HUDEP-2 (cell line): ENCODE data around the gene BHLHA9.

ENCODE experiments used
- DNase-seq, 76 experiments: peaks; one replicate each; lab custom pipeline; 2025; ENCODE audit not compliant: unreplicated experiment in 76 of 76; lab: John Stamatoyannopoulos, UW

Gene BHLHA9

GRCh38 chr17:1270210-1271029, at the start of gene BHLHA9:
Gene BHLHA9, plus strand, starts transcription at chr17:1270444. Its CDS starts 120 bp downstream, at chr17:1270564.
- no peak for DNase-seq

- no peak for DNase-seq
These were observed 49.0 kb upstream of the BHLHA9 start for GRCh38 chr17:1221209-1221608.

GRCh38 chr17:1222321-1222720, 47.9 kb upstream of the BHLHA9 start:
- DNase-seq, result no peak

GRCh38 chr17:1223662-1224061, 46.6 kb upstream of the BHLHA9 start:
- DNase-seq, result no peak

GRCh38 chr17:1224330-1224729, 45.9 kb upstream of the BHLHA9 start:
- DNase-seq, result no peak

GRCh38 chr17:1226308-1226707, 43.9 kb upstream of the BHLHA9 start:
- no peak for DNase-seq

GRCh38 chr17:1227365-1227764, 42.9 kb upstream of the BHLHA9 start:
- DNase-seq, result no peak

GRCh38 chr17:1227917-1228780, 42.1 kb upstream of the BHLHA9 start:
- peak in 22 of 76 experiments; percentile 5 to 45 (median 16) for DNase-seq

GRCh38 chr17:1228781-1229348, 41.4 kb upstream of the BHLHA9 start:
- DNase-seq, result peak in 2 of 76 experiments; percentile 17 to 24

GRCh38 chr17:1229349-1229899, 40.8 kb upstream of the BHLHA9 start:
- DNase-seq, result peak in 64 of 76 experiments; percentile 8 to 75 (median 50)

- DNase-seq, result no peak
These were observed 40.2 kb upstream of the BHLHA9 start for GRCh38 chr17:1229900-1230501.

GRCh38 chr17:1231456-1231855, 38.8 kb upstream of the BHLHA9 start:
- peak in 65 of 76 experiments; percentile 5 to 73 (median 40) for DNase-seq

GRCh38 chr17:1232331-1232730, 37.9 kb upstream of the BHLHA9 start:
- no peak for DNase-seq

- no peak for DNase-seq
These were observed 37.5 kb upstream of the BHLHA9 start for GRCh38 chr17:1232786-1233185.

GRCh38 chr17:1234455-1234854, 35.8 kb upstream of the BHLHA9 start:
- no peak for DNase-seq

- no peak for DNase-seq
These were observed 32.8 kb upstream of the BHLHA9 start for GRCh38 chr17:1237471-1237870.

- DNase-seq, result no peak
These were observed 31.0 kb upstream of the BHLHA9 start for GRCh38 chr17:1239210-1239609.

- DNase-seq, result peak in 47 of 76 experiments; percentile 4 to 72 (median 25)
These were observed 29.8 kb upstream of the BHLHA9 start for GRCh38 chr17:1240426-1240825.

GRCh38 chr17:1241929-1242328, 28.3 kb upstream of the BHLHA9 start:
- DNase-seq, result no peak

- DNase-seq, result no peak
These were observed 25.6 kb upstream of the BHLHA9 start for GRCh38 chr17:1244606-1245012.
